HEK293 (cell line): ENCODE measurements around the gene SYNGR4.

Experiments used
- EGR2 ChIP-seq: fragments of 450-650 bp; formaldehyde crosslinking; IDR thresholded peaks from 2 replicates; pipeline ENCODE4 v1.5.1; 2016; ENCODE audit warnings: low read depth, missing biosample characterization, missing genetic modification characterization
- GLIS2 ChIP-seq: fragments of 450-650 bp; formaldehyde crosslinking; IDR thresholded peaks from 2 replicates; pipeline ENCODE4 v1.5.1; 2016; ENCODE audit warnings: missing biosample characterization, missing genetic modification characterization
- KLF16 ChIP-seq: fragments of 450-650 bp; formaldehyde crosslinking; IDR thresholded peaks from 2 replicates; pipeline ENCODE4 v1.5.1; 2017; ENCODE audit warnings: missing biosample characterization, missing genetic modification characterization
- YY1 ChIP-seq: fragments of 450-650 bp; formaldehyde crosslinking; IDR thresholded peaks from 2 replicates; pipeline ENCODE4 v1.5.1; 2018; ENCODE audit warnings: missing biosample characterization, missing genetic modification characterization
- ZBTB17 ChIP-seq: fragments of 450-650 bp; formaldehyde crosslinking; IDR thresholded peaks from 2 replicates; pipeline ENCODE4 v1.5.1; 2016; ENCODE audit warnings: missing biosample characterization, missing genetic modification characterization
- ZBTB20 ChIP-seq: fragments of 450-650 bp; formaldehyde crosslinking; IDR thresholded peaks from 2 replicates; pipeline ENCODE4 v1.5.1; 2016; ENCODE audit warnings: missing biosample characterization, missing genetic modification characterization
- ZNF223 ChIP-seq: fragments of 450-650 bp; formaldehyde crosslinking; IDR thresholded peaks from 2 replicates; pipeline ENCODE4 v1.5.1; 2016; ENCODE audit warnings: missing biosample characterization, missing genetic modification characterization
- ZNF292 ChIP-seq: fragments of 450-650 bp; formaldehyde crosslinking; IDR thresholded peaks from 2 replicates; pipeline ENCODE4 v1.5.1; 2016; ENCODE audit warnings: low read depth, missing biosample characterization, missing genetic modification characterization, borderline replicate concordance
- ZNF324 ChIP-seq: fragments of 450-650 bp; formaldehyde crosslinking; IDR thresholded peaks from 2 replicates; pipeline ENCODE4 v1.5.1; 2016; ENCODE audit warnings: missing biosample characterization, missing genetic modification characterization
- ZNF404 ChIP-seq: fragments of 450-650 bp; formaldehyde crosslinking; IDR thresholded peaks from 2 replicates; pipeline ENCODE4 v1.5.1; 2017; ENCODE audit warnings: missing biosample characterization, missing genetic modification characterization
- ZNF626 ChIP-seq: fragments of 450-650 bp; sonication (Bioruptor Pico); formaldehyde crosslinking; IDR thresholded peaks from 2 replicates; pipeline ENCODE4 v1.5.1; 2018; ENCODE audit warnings: missing biosample characterization, missing genetic modification characterization, inconsistent platforms
- ZNF654 ChIP-seq: fragments of 450-650 bp; formaldehyde crosslinking; IDR thresholded peaks from 2 replicates; pipeline ENCODE4 v1.5.1; 2016; ENCODE audit warnings: low read depth, missing biosample characterization, missing genetic modification characterization
- ZXDB ChIP-seq: fragments of 450-650 bp; formaldehyde crosslinking; IDR thresholded peaks from 2 replicates; pipeline ENCODE4 v1.5.1; 2016; ENCODE audit warnings: missing biosample characterization, missing genetic modification characterization
- TF ChIP-seq, protein P1 (sequence below): fragments of 450-650 bp; formaldehyde crosslinking; IDR thresholded peaks from 2 replicates; pipeline ENCODE4 v1.5.1; 2016; ENCODE audit warnings: missing biosample characterization, missing genetic modification characterization
- TF ChIP-seq, protein P2 (sequence below): fragments of 450-650 bp; formaldehyde crosslinking; IDR thresholded peaks from 2 replicates; pipeline ENCODE4 v1.5.1; 2016; ENCODE audit warnings: missing biosample characterization, missing genetic modification characterization
- TF ChIP-seq, protein P3 (sequence below): fragments of 450-650 bp; formaldehyde crosslinking; IDR thresholded peaks from 2 replicates; pipeline ENCODE4 v1.5.1; 2016; ENCODE audit warnings: missing biosample characterization, missing genetic modification characterization
- TF ChIP-seq, protein P4 (sequence below): fragments of 450-650 bp; formaldehyde crosslinking; conservative IDR thresholded peaks from 2 replicates; pipeline ENCODE4 v1.5.1; 2016; ENCODE audit warnings: low read depth, missing biosample characterization, missing genetic modification characterization
- TF ChIP-seq, protein P5 (sequence below): fragments of 450-650 bp; formaldehyde crosslinking; IDR thresholded peaks from 2 replicates; pipeline ENCODE4 v1.5.1; 2016; ENCODE audit warnings: missing biosample characterization, missing genetic modification characterization

Gene SYNGR4

DNA sequence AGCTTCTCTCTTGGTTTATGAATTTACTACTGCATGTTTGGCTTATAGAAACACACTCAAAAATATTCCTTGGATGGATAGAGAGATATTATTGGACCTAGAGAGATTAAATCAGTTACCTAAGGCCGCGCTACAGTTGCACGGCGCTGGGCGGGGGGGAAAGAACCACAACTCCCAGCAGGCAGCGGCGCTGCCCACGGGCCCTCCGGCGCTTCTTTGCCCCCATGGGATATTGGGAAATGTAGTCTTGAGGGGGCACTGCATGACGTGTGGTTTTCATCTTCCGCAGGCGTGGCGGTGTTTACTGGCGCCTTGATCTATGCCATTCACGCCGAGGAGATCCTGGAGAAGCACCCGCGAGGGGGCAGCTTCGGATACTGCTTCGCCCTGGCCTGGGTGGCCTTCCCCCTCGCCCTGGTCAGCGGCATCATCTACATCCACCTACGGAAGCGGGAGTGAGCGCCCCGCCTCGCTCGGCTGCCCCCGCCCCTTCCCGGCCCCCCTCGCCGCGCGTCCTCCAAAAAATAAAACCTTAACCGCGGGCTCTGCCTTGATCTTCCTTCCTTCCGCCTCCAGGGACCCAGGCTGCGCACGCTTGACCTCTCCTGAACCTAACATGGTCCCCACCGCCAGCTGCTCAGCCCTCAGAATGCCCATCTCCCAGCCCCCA lies 34.0 kb upstream of the SYNGR4 start (continued):
- TF ChIP-seq, protein P1, sequence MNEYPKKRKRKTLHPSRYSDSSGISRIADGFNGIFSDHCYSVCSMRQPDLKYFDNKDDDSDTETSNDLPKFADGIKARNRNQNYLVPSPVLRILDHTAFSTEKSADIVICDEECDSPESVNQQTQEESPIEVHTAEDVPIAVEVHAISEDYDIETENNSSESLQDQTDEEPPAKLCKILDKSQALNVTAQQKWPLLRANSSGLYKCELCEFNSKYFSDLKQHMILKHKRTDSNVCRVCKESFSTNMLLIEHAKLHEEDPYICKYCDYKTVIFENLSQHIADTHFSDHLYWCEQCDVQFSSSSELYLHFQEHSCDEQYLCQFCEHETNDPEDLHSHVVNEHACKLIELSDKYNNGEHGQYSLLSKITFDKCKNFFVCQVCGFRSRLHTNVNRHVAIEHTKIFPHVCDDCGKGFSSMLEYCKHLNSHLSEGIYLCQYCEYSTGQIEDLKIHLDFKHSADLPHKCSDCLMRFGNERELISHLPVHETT (tag by site-specific recombination): no peak
- no peak for TF ChIP-seq ZBTB20 (tag by site-specific recombination)
- TF ChIP-seq ZNF404 (tag by site-specific recombination): no peak
- TF ChIP-seq GLIS2 (tag by site-specific recombination): peak; percentile 76
- TF ChIP-seq, protein P2, sequence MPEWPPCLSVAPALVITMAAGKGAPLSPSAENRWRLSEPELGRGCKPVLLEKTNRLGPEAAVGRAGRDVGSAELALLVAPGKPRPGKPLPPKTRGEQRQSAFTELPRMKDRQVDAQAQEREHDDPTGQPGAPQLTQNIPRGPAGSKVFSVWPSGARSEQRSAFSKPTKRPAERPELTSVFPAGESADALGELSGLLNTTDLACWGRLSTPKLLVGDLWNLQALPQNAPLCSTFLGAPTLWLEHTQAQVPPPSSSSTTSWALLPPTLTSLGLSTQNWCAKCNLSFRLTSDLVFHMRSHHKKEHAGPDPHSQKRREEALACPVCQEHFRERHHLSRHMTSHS: no peak
- TF ChIP-seq ZNF292 (tag by site-specific recombination): no peak
- TF ChIP-seq ZBTB17 (tag by site-specific recombination): no peak; the same call in 1 of the 2 replicates
- TF ChIP-seq ZNF626 (tag by site-specific recombination): no peak
- TF ChIP-seq, protein P3, sequence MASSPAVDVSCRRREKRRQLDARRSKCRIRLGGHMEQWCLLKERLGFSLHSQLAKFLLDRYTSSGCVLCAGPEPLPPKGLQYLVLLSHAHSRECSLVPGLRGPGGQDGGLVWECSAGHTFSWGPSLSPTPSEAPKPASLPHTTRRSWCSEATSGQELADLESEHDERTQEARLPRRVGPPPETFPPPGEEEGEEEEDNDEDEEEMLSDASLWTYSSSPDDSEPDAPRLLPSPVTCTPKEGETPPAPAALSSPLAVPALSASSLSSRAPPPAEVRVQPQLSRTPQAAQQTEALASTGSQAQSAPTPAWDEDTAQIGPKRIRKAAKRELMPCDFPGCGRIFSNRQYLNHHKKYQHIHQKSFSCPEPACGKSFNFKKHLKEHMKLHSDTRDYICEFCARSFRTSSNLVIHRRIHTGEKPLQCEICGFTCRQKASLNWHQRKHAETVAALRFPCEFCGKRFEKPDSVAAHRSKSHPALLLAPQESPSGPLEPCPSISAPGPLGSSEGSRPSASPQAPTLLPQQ: no peak
- TF ChIP-seq, protein P4, sequence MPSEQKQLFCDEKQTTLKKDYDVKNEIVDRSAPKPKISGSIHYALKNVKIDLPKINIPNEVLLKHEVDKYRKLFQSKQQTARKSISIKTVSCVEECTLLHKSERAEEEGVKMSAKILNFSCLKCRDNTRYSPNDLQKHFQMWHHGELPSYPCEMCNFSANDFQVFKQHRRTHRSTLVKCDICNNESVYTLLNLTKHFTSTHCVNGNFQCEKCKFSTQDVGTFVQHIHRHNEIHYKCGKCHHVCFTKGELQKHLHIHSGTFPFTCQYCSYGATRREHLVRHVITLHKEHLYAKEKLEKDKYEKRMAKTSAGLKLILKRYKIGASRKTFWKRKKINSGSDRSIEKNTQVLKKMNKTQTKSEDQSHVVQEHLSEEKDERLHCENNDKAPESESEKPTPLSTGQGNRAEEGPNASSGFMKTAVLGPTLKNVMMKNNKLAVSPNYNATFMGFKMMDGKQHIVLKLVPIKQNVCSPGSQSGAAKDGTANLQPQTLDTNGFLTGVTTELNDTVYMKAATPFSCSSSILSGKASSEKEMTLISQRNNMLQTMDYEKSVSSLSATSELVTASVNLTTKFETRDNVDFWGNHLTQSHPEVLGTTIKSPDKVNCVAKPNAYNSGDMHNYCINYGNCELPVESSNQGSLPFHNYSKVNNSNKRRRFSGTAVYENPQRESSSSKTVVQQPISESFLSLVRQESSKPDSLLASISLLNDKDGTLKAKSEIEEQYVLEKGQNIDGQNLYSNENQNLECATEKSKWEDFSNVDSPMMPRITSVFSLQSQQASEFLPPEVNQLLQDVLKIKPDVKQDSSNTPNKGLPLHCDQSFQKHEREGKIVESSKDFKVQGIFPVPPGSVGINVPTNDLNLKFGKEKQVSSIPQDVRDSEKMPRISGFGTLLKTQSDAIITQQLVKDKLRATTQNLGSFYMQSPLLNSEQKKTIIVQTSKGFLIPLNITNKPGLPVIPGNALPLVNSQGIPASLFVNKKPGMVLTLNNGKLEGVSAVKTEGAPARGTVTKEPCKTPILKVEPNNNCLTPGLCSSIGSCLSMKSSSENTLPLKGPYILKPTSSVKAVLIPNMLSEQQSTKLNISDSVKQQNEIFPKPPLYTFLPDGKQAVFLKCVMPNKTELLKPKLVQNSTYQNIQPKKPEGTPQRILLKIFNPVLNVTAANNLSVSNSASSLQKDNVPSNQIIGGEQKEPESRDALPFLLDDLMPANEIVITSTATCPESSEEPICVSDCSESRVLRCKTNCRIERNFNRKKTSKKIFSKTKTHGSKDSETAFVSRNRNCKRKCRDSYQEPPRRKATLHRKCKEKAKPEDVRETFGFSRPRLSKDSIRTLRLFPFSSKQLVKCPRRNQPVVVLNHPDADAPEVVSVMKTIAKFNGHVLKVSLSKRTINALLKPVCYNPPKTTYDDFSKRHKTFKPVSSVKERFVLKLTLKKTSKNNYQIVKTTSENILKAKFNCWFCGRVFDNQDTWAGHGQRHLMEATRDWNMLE (tag by site-specific recombination): no peak
- TF ChIP-seq KLF16 (tag by site-specific recombination): peak; percentile 76
- TF ChIP-seq ZNF654 (tag by site-specific recombination): no peak
- TF ChIP-seq YY1 (tag by site-specific recombination): no peak
- TF ChIP-seq EGR2 (tag by site-specific recombination): 0 out of 2 replicates have a peak, but pooled peaks have one; percentile 24
- TF ChIP-seq ZNF223 (tag by site-specific recombination): no peak
- TF ChIP-seq ZXDB (tag by site-specific recombination): peak; percentile 88
- no peak for TF ChIP-seq ZNF324 (tag by site-specific recombination)
- TF ChIP-seq, protein P5, sequence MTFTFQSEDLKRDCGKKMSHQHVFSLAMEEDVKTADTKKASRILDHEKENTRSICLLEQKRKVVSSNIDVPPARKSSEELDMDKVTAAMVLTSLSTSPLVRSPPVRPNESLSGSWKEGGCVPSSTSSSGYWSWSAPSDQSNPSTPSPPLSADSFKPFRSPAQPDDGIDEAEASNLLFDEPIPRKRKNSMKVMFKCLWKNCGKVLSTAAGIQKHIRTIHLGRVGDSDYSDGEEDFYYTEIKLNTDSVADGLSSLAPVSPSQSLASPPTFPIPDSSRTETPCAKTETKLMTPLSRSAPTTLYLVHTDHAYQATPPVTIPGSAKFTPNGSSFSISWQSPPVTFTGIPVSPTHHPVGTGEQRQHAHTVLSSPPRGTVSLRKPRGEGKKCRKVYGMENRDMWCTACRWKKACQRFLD (tag by site-specific recombination): no peak
- TF ChIP-seq, all 188 proteins: peak for 38
